SK-N-SH treated with all-trans-retinoic acid at 6 μM for 48 hours (cell line): ENCODE data around the gene KIF12.

Experiments
- ATAC-seq: fragments of 200-7000 bp; cut with Tn5 transposase; 3 replicates; pipeline ENCODE4 v1.9.1; 2020; ENCODE audit warnings: mild to moderate bottlenecking, moderate library complexity
- ARNTL ChIP-seq: fragments of 450-650 bp; formaldehyde crosslinking; IDR thresholded peaks from 2 replicates; pipeline ENCODE4 v1.5.0; 2020; ENCODE audit warnings: low read depth, mild to moderate bottlenecking, moderate library complexity, borderline replicate concordance
- CSDC2 ChIP-seq: fragments of 250-450 bp; sonication (Bioruptor Pico); IDR thresholded peaks from 2 replicates; pipeline ENCODE4 v1.5.0; 2020; ENCODE audit warnings: mild to moderate bottlenecking, moderate library complexity
- ESRRG ChIP-seq: fragments of 250-450 bp; sonication (Bioruptor Pico); IDR thresholded peaks from 2 replicates; pipeline ENCODE4 v1.6.1; 2021; ENCODE audit warnings: mild to moderate bottlenecking
- GLIS3 ChIP-seq: fragments of 250-450 bp; sonication (Bioruptor Pico); IDR thresholded peaks from 2 replicates; pipeline ENCODE4 v1.5.0; 2020; ENCODE audit warnings: mild to moderate bottlenecking, moderate library complexity
- ISL1 ChIP-seq: fragments of 250-450 bp; sonication (Bioruptor Pico); IDR thresholded peaks from 2 replicates; pipeline ENCODE4 v2.1.2; 2022; ENCODE audit warnings: mild to moderate bottlenecking, moderate library complexity
- OSR1 ChIP-seq: fragments of 250-450 bp; sonication (Bioruptor Pico); IDR thresholded peaks from 2 replicates; pipeline ENCODE4 v1.8.0; 2022; ENCODE audit warnings: moderate library complexity, mild to moderate bottlenecking, inconsistent platforms
- PPARA ChIP-seq: fragments of 250-450 bp; sonication (Bioruptor Pico); IDR thresholded peaks from 2 replicates; pipeline ENCODE4 v1.5.0; 2020; ENCODE audit warnings: mild to moderate bottlenecking, borderline replicate concordance
- RARB ChIP-seq: fragments of 250-450 bp; sonication (Bioruptor Pico); IDR thresholded peaks from 2 replicates; pipeline ENCODE4 v1.8.0; 2021; ENCODE audit warnings: mild to moderate bottlenecking, moderate library complexity
- SNAI2 ChIP-seq: fragments of 250-450 bp; sonication (Bioruptor Pico); IDR thresholded peaks from 2 replicates; pipeline ENCODE4 v1.5.0; 2020; ENCODE audit warnings: mild to moderate bottlenecking, moderate library complexity
- TCF4 ChIP-seq: fragments of 250-450 bp; sonication (Bioruptor Pico); IDR thresholded peaks from 2 replicates; pipeline ENCODE4 v1.8.0; 2021; ENCODE audit warnings: mild to moderate bottlenecking, moderate library complexity, borderline replicate concordance
- TOX ChIP-seq: fragments of 250-450 bp; sonication (Bioruptor Pico); IDR thresholded peaks from 2 replicates; pipeline ENCODE4 v1.8.0; 2021; ENCODE audit warnings: mild to moderate bottlenecking, moderate library complexity, borderline replicate concordance
- TSHZ2 ChIP-seq: fragments of 250-450 bp; sonication (Bioruptor Pico); IDR thresholded peaks from 2 replicates; pipeline ENCODE4 v1.5.0; 2020; ENCODE audit warnings: mild to moderate bottlenecking, moderate library complexity
- ZC3H10 ChIP-seq: fragments of 250-450 bp; sonication (Bioruptor Pico); IDR thresholded peaks from 2 replicates; pipeline ENCODE4 v1.5.1; 2021; ENCODE audit warnings: mild to moderate bottlenecking, moderate library complexity
- ZFP3 ChIP-seq: fragments of 250-450 bp; sonication (Bioruptor Pico); IDR thresholded peaks from 2 replicates; pipeline ENCODE4 v1.5.0; 2020; ENCODE audit warnings: mild to moderate bottlenecking, moderate library complexity
- ZFP30 ChIP-seq: fragments of 450-650 bp; formaldehyde crosslinking; IDR thresholded peaks from 2 replicates; pipeline ENCODE4 v1.5.0; 2022; ENCODE audit warnings: mild to moderate bottlenecking, moderate library complexity
- ZNF565 ChIP-seq: fragments of 450-650 bp; formaldehyde crosslinking; conservative IDR thresholded peaks from 2 replicates; pipeline ENCODE4 v1.5.0; 2020; ENCODE audit warnings: low read depth, mild to moderate bottlenecking, moderate library complexity
- ZNF70 ChIP-seq: fragments of 450-650 bp; formaldehyde crosslinking; IDR thresholded peaks from 2 replicates; pipeline ENCODE4 v1.5.0; 2020; ENCODE audit warnings: mild to moderate bottlenecking, moderate library complexity
- ZNF8 ChIP-seq: fragments of 450-650 bp; formaldehyde crosslinking; IDR thresholded peaks from 2 replicates; pipeline ENCODE4 v1.5.0; 2020; ENCODE audit warnings: mild to moderate bottlenecking, moderate library complexity
- TF ChIP-seq, protein P1 (sequence below): fragments of 250-450 bp; sonication (Bioruptor Pico); IDR thresholded peaks from 2 replicates; pipeline ENCODE4 v1.5.1; 2021; ENCODE audit warnings: mild to moderate bottlenecking, moderate library complexity
- TF ChIP-seq, protein P2 (sequence below): fragments of 250-450 bp; sonication (Bioruptor Pico); IDR thresholded peaks from 2 replicates; pipeline ENCODE4 v1.8.0; 2020; ENCODE audit warnings: mild to moderate bottlenecking, moderate library complexity, borderline replicate concordance
- TF ChIP-seq, protein P3 (sequence below): fragments of 250-450 bp; sonication (Bioruptor Pico); IDR thresholded peaks from 2 replicates; pipeline ENCODE4 v1.5.1; 2020; ENCODE audit warnings: low read depth, mild to moderate bottlenecking, moderate library complexity

The KIF12 gene

GRCh38 chr9:114093031-114093471 is 6.0 kb downstream of the KIF12 start (continued):
- TF ChIP-seq, protein P1, sequence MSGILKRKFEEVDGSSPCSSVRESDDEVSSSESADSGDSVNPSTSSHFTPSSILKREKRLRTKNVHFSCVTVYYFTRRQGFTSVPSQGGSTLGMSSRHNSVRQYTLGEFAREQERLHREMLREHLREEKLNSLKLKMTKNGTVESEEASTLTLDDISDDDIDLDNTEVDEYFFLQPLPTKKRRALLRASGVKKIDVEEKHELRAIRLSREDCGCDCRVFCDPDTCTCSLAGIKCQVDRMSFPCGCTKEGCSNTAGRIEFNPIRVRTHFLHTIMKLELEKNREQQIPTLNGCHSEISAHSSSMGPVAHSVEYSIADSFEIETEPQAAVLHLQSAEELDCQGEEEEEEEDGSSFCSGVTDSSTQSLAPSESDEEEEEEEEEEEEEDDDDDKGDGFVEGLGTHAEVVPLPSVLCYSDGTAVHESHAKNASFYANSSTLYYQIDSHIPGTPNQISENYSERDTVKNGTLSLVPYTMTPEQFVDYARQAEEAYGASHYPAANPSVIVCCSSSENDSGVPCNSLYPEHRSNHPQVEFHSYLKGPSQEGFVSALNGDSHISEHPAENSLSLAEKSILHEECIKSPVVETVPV (CRISPR knock-in tag): no peak

GRCh38 chr9:114092336-114092735 is 6.8 kb downstream of the KIF12 start:
- ATAC-seq: no peak
- TF ChIP-seq, protein P1 (CRISPR knock-in tag): no peak
- TF ChIP-seq ZNF8 (CRISPR knock-in tag) (no peak), SNAI2 (no peak), RARB (no peak), PPARA (CRISPR knock-in tag) (no peak), ESRRG (no peak), OSR1 (CRISPR knock-in tag) (no peak), ARNTL (CRISPR knock-in tag) (no peak), GLIS3 (CRISPR knock-in tag) (no peak), ZFP30 (no peak), ZNF70 (no peak), ZNF565 (CRISPR knock-in tag) (no peak), TCF4 (CRISPR knock-in tag) (no peak), ZFP3 (no peak), CSDC2 (CRISPR knock-in tag) (no peak), TSHZ2 (no peak), ISL1 (CRISPR knock-in tag) (no peak)
- TF ChIP-seq, protein P2, sequence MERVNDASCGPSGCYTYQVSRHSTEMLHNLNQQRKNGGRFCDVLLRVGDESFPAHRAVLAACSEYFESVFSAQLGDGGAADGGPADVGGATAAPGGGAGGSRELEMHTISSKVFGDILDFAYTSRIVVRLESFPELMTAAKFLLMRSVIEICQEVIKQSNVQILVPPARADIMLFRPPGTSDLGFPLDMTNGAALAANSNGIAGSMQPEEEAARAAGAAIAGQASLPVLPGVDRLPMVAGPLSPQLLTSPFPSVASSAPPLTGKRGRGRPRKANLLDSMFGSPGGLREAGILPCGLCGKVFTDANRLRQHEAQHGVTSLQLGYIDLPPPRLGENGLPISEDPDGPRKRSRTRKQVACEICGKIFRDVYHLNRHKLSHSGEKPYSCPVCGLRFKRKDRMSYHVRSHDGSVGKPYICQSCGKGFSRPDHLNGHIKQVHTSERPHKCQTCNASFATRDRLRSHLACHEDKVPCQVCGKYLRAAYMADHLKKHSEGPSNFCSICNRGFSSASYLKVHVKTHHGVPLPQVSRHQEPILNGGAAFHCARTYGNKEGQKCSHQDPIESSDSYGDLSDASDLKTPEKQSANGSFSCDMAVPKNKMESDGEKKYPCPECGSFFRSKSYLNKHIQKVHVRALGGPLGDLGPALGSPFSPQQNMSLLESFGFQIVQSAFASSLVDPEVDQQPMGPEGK: no peak
- TF ChIP-seq, protein P3, sequence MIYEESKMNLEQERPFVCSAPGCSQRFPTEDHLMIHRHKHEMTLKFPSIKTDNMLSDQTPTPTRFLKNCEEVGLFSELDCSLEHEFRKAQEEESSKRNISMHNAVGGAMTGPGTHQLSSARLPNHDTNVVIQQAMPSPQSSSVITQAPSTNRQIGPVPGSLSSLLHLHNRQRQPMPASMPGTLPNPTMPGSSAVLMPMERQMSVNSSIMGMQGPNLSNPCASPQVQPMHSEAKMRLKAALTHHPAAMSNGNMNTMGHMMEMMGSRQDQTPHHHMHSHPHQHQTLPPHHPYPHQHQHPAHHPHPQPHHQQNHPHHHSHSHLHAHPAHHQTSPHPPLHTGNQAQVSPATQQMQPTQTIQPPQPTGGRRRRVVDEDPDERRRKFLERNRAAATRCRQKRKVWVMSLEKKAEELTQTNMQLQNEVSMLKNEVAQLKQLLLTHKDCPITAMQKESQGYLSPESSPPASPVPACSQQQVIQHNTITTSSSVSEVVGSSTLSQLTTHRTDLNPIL: no peak

DNA sequence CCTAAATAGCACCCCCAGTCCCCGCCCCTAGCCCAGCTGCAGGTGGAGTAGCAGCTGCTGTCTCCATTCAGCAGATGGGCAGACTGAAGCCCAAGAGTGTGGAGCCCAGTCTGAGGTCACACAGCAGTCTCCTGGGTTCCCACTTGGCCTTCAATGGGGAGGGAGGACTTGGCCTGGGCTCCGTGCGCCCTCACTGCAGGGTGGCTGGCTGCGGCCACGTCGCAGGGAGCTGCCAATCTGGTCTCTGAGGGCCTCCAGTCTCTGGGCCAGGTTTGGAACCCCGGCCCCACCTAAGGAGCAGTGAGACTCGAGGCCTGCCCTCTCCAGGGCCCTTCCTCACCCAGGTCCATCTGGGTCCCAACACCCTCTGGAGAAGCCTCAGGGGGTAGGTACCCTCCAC is 7.4 kb downstream of the KIF12 start:
- TF ChIP-seq ZNF565 (CRISPR knock-in tag): no peak
- TF ChIP-seq ESRRG: no peak
- TF ChIP-seq PPARA (CRISPR knock-in tag): no peak
- TF ChIP-seq, protein P3: no peak
- TF ChIP-seq CSDC2 (CRISPR knock-in tag): no peak
- TF ChIP-seq ZFP30: no peak
- TF ChIP-seq ZC3H10 (CRISPR knock-in tag): no peak
- no peak for TF ChIP-seq ZFP3
- TF ChIP-seq TCF4 (CRISPR knock-in tag): no peak
- no peak for TF ChIP-seq TOX
- TF ChIP-seq ZNF70: no peak
- TF ChIP-seq, all 23 proteins: peak for 0
- no peak for ATAC-seq
